Trophoblast cell (in vitro differentiated cells and primary cell): ENCODE data around the gene ALPI.
"Not testable (repeated sequence)": the region's sequence is repeated elsewhere in the genome, so short reads cannot be mapped to it uniquely, and the experiment has no call there.

Experiments
- DNase-seq, 2 donors: peaks; one replicate each; pipeline ENCODE4 v3.0.0-alpha.2; 2016
- H2AFZ ChIP-seq: 2 replicates; pipeline ENCODE4 v1.6.1; 2013; ENCODE audit warnings: low read length, moderate library complexity, mild to moderate bottlenecking; ENCODE audit not compliant: insufficient read depth, poor library complexity
- H2AK5ac ChIP-seq: 2 replicates; pipeline ENCODE4 v1.6.1; 2013; ENCODE audit warnings: mild to moderate bottlenecking, low read length
- H2BK120ac ChIP-seq: 2 replicates; pipeline ENCODE4 v1.6.1; 2013; ENCODE audit warnings: low read length, mild to moderate bottlenecking, moderate library complexity; ENCODE audit not compliant: insufficient read depth, poor library complexity
- H2BK12ac ChIP-seq: 2 replicates; pipeline ENCODE4 v1.6.1; 2013; ENCODE audit warnings: mild to moderate bottlenecking, low read length, moderate library complexity
- H2BK5ac ChIP-seq: 2 replicates; pipeline ENCODE4 v1.6.1; 2013; ENCODE audit warnings: low read length, low read depth, moderate library complexity, mild to moderate bottlenecking; ENCODE audit not compliant: poor library complexity
- H3K14ac ChIP-seq: 2 replicates; pipeline ENCODE4 v1.6.1; 2013; ENCODE audit warnings: mild to moderate bottlenecking, low read length
- H3K18ac ChIP-seq: 2 replicates; pipeline ENCODE4 v1.6.1; 2013; ENCODE audit warnings: mild to moderate bottlenecking, low read length
- H3K23ac ChIP-seq: 2 replicates; pipeline ENCODE4 v1.6.1; 2013; ENCODE audit warnings: low read length
- H3K27ac ChIP-seq: 2 replicates; pipeline ENCODE4 v1.5.1; 2013; ENCODE audit warnings: low read depth, mild to moderate bottlenecking, inconsistent platforms, low read length, moderate library complexity
- H3K27me3 ChIP-seq: 2 replicates; pipeline ENCODE4 v1.6.1; 2013; ENCODE audit warnings: inconsistent platforms, mild to moderate bottlenecking, low read length, moderate library complexity; ENCODE audit not compliant: insufficient read depth
- H3K36me3 ChIP-seq, 2 experiments: 1 replicate in 1 of 2; 2 replicates in 1 of 2; pipeline ENCODE4 v1.6.1; 2013; ENCODE audit warnings: low read length in 2 of 2, mild to moderate bottlenecking in 2 of 2, moderate library complexity in 1 of 2; ENCODE audit not compliant: insufficient read depth in 2 of 2, control insufficient read depth in 1 of 2
- H3K4ac ChIP-seq: 2 replicates; pipeline ENCODE4 v1.6.1; 2013; ENCODE audit warnings: low read depth, mild to moderate bottlenecking, low read length, moderate library complexity
- H3K4me1 ChIP-seq, 2 experiments: 1 replicate in 1 of 2; 2 replicates in 1 of 2; pipeline ENCODE4 v1.6.1; 2013; ENCODE audit warnings: low read length in 2 of 2, mild to moderate bottlenecking in 2 of 2, moderate library complexity in 1 of 2; ENCODE audit not compliant: insufficient read depth in 2 of 2, control insufficient read depth in 1 of 2
- H3K4me2 ChIP-seq: 2 replicates; pipeline ENCODE4 v1.6.1; 2013; ENCODE audit warnings: inconsistent platforms, mild to moderate bottlenecking, low read length, moderate library complexity
- H3K4me3 ChIP-seq: 2 replicates; pipeline ENCODE4 v1.5.1; 2013; ENCODE audit warnings: mild to moderate bottlenecking, low read depth, low read length, inconsistent platforms
- H3K79me1 ChIP-seq: one replicate; pipeline ENCODE4 v1.6.1; 2013; ENCODE audit warnings: low read length
- H3K79me2 ChIP-seq: 2 replicates; pipeline ENCODE4 v1.6.1; 2013; ENCODE audit warnings: low read length, mild to moderate bottlenecking; ENCODE audit not compliant: control insufficient read depth, insufficient read depth, poor library complexity
- H3K9ac ChIP-seq: 2 replicates; pipeline ENCODE4 v1.6.1; 2013; ENCODE audit warnings: mild to moderate bottlenecking, low read length
- H3K9me3 ChIP-seq: 2 replicates; pipeline ENCODE4 v1.6.1; 2013; ENCODE audit warnings: low read depth, mild to moderate bottlenecking, control low read depth, inconsistent platforms, low read length; ENCODE audit not compliant: insufficient read depth
- H4K12ac ChIP-seq: 2 replicates; pipeline ENCODE4 v1.6.1; 2013; ENCODE audit warnings: low read depth, mild to moderate bottlenecking, low read length, moderate library complexity
- H4K8ac ChIP-seq: 2 replicates; pipeline ENCODE4 v1.6.1; 2013; ENCODE audit warnings: low read depth, mild to moderate bottlenecking, low read length, moderate library complexity
- H4K91ac ChIP-seq: one replicate; pipeline ENCODE4 v1.6.1; 2013; ENCODE audit warnings: low read depth, mild to moderate bottlenecking, low read length, moderate library complexity
- WGBS: extraction: QIAGEN DNeasy Blood & Tissue Kit; methylation state at CpG from one replicate; pipeline ENCODE4 v1.1.7; 2013; ENCODE audit warnings: missing lambda C conversion rate; ENCODE audit not compliant: insufficient read length, insufficient coverage; ENCODE audit errors: extremely low coverage; 5-methylcytosine and 5-hydroxymethylcytosine counted together

Gene ALPI

GRCh38 chr2:232448304-232448690 lies 7.7 kb upstream of the ALPI start:
- H3K18ac ChIP-seq = no peak overlapping the region
- H3K14ac ChIP-seq = no peak overlapping the region
- H3K4ac ChIP-seq = no peak overlapping the region
- no peak overlapping the region for H3K23ac ChIP-seq
- H4K12ac ChIP-seq = no peak overlapping the region
- no peaks in the 10 kb centered on the region for H3K36me3 ChIP-seq
- no CpG with 5 or more reads among the region's 10 CpGs for WGBS
- no peak overlapping the region for H3K4me2 ChIP-seq
- H3K79me1 ChIP-seq = no peaks in the 10 kb centered on the region
- no peak overlapping the region for H2BK120ac ChIP-seq
- no peak overlapping the region for H4K91ac ChIP-seq
- H3K4me1 ChIP-seq = no peaks in the 10 kb centered on the region
- no peaks in the 10 kb centered on the region for H3K27me3 ChIP-seq
- H2BK5ac ChIP-seq = no peak overlapping the region
- H2BK12ac ChIP-seq = no peak overlapping the region
- DNase-seq = no peak
- H3K9ac ChIP-seq = no peak overlapping the region
- no peak overlapping the region for H2AK5ac ChIP-seq
- no peak overlapping the region for H4K8ac ChIP-seq
- no peak overlapping the region for H3K27ac ChIP-seq
- no peaks in the 10 kb centered on the region for H3K9me3 ChIP-seq
- no peaks in the 10 kb centered on the region for H3K79me2 ChIP-seq
- H2AFZ ChIP-seq = no peak overlapping the region
- H3K4me3 ChIP-seq = no peak overlapping the region

GRCh38 chr2:232449964-232450363 lies 6.0 kb upstream of the ALPI start:
- H2BK5ac ChIP-seq = no peak overlapping the region
- no peak overlapping the region for H4K12ac ChIP-seq
- H3K79me1 ChIP-seq = no peaks in the 10 kb centered on the region
- no peak overlapping the region for H3K4me3 ChIP-seq
- no peak overlapping the region for H2AFZ ChIP-seq
- no peak overlapping the region for H4K8ac ChIP-seq
- no peaks in the 10 kb centered on the region for H3K27me3 ChIP-seq
- H2AK5ac ChIP-seq = no peak overlapping the region
- H3K4me2 ChIP-seq = no peak overlapping the region
- no peaks in the 10 kb centered on the region for H3K9me3 ChIP-seq
- no peak overlapping the region for H2BK120ac ChIP-seq
- WGBS = no CpG with 5 or more reads among the region's 12 CpGs
- H3K18ac ChIP-seq = no peak overlapping the region
- H2BK12ac ChIP-seq = no peak overlapping the region
- H3K36me3 ChIP-seq = no peaks in the 10 kb centered on the region
- H3K23ac ChIP-seq = no peak overlapping the region
- no peak for DNase-seq
- H3K4me1 ChIP-seq = no peaks in the 10 kb centered on the region
- no peak overlapping the region for H4K91ac ChIP-seq
- H3K4ac ChIP-seq = no peak overlapping the region
- no peak overlapping the region for H3K9ac ChIP-seq
- no peaks in the 10 kb centered on the region for H3K79me2 ChIP-seq
- no peak overlapping the region for H3K14ac ChIP-seq
- H3K27ac ChIP-seq = no peak overlapping the region

DNA sequence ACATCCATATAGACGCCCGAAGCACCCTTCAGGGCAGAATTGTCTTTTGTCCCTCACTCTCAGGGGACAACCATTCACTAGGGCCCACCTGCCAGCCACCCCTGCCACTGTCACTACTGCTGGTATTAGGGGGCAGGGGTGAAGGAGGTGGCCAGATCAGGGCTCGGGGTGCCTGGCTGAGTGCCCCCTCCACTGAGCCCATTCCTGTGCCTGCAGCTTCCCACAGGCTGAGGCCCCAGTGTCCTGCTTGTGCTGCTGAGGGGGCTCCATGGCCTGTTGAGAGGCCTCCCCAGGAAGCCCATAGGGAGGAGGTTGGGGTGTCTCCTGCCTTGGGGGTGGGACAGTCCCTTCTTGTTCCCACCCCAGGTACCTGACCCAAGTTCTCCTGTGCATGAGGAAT lies 4.3 kb upstream of the ALPI start:
- H4K12ac ChIP-seq, H2AK5ac ChIP-seq, H3K14ac ChIP-seq, H3K18ac ChIP-seq, H3K4me3 ChIP-seq, DNase-seq, H3K79me2 ChIP-seq, H3K9ac ChIP-seq, H3K79me1 ChIP-seq, H2BK12ac ChIP-seq, H2BK120ac ChIP-seq, H3K27ac ChIP-seq, H4K8ac ChIP-seq, H3K4ac ChIP-seq, H2AFZ ChIP-seq, H3K23ac ChIP-seq, H2BK5ac ChIP-seq, H4K91ac ChIP-seq, H3K36me3 ChIP-seq, H3K27me3 ChIP-seq, H3K4me1 ChIP-seq, H3K4me2 ChIP-seq, H3K9me3 ChIP-seq: not testable (repeated sequence)
- WGBS = no CpG with 5 or more reads among the region's 3 CpGs

DNA sequence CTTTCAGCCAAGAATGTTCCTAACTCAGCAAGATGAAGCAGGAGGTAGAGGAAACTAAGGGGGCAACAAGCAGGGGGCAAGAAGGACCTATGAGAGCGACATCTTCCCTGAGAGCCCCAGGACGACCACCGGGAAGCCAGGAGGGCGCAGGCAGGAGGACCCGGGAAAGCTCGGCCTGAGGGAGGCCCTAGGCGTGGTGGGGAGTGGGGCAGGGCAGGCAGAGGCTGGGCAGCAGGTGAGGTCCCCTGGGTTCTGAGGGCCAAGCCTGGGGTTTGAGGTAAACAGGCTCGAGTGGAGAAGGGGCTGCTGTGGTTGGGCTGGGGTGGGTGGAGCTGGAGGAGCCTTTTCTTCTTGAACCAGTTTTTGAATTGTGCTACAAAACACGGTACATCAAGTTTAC lies 1.3 kb upstream of the ALPI start:
- no CpG with 5 or more reads among the region's 9 CpGs for WGBS

More for the DNA sequence above, 1.3 kb upstream of the ALPI start:
- H3K4me3 ChIP-seq = no peak overlapping the region
- no peak overlapping the region for H2BK12ac ChIP-seq
- no peak for DNase-seq
- H3K27ac ChIP-seq = no peak overlapping the region
- H3K18ac ChIP-seq = no peak overlapping the region
- H3K4me2 ChIP-seq = no peak overlapping the region
- no peak overlapping the region for H2AK5ac ChIP-seq
- no peak overlapping the region for H2AFZ ChIP-seq
- H2BK120ac ChIP-seq = no peak overlapping the region
- no peak overlapping the region for H4K8ac ChIP-seq
- H4K91ac ChIP-seq = no peak overlapping the region
- H3K23ac ChIP-seq = no peak overlapping the region
- peaks cover 4% of the 10 kb centered on the region for H3K9me3 ChIP-seq
- no peak overlapping the region for H2BK5ac ChIP-seq
- no peak overlapping the region for H3K4ac ChIP-seq
- H3K14ac ChIP-seq = no peak overlapping the region
- H3K27me3 ChIP-seq = no peaks in the 10 kb centered on the region
- no peaks in the 10 kb centered on the region for H3K79me1 ChIP-seq
- no peaks in the 10 kb centered on the region for H3K36me3 ChIP-seq
- no peak overlapping the region for H4K12ac ChIP-seq
- H3K4me1 ChIP-seq = no peaks in the 10 kb centered on the region
- H3K79me2 ChIP-seq = no peaks in the 10 kb centered on the region
- no peak overlapping the region for H3K9ac ChIP-seq
